SW 1271 (cell line): Measurements from ENCODE around the gene ZNF564.
"Not testable (repeated sequence)": the region's sequence is repeated elsewhere in the genome, so short reads cannot be mapped to it uniquely, and the experiment has no call there.

Experiments
- DNase-seq, 2 experiments: peaks; one replicate each; lab custom pipeline; 2025; lab: John Stamatoyannopoulos, UW

ZNF564 gene

DNA sequence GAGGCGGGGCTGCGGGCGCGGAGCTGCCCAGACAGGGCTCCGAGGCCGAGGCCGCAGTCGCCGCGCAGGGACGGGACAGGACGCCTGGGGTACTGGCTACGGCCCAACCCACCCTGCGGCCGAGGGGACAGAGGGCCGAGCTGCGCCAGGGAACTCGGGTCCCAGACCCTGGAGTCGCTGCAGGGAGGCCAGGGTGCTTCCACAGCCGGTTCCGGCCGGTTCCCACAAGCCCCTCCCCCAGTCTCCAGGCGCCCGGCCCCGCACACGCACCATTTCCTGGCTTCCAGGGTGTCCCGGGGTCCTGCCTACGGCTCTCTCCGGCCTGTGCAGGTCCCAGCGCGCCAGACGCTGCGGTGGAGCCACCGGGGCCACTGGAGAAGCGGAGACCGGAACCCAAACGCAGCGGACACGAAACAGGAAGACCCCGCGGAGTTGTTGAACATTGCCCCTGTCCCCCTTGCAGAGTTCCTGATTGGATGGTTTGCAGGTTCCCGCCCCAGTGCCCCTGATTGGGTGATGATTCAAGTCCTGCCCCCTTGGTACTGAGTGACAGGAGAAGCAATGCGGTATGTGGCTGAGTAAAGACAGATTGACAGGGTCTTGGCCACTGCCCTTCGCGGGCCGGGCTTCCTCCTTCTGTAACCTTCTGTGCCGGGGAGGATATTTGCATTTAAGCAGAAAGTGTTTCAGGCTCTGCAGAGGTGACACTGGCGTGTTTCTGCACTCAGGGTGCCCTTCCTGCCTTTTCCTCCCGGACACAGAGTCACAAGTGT, at the start of gene ZNF564:
TSS of gene ZNF564 (minus strand) at position 423 of the 773 bp plus-strand sequence. CDS start at position 273, 150 bp downstream.
- peak; percentile 96 to 99 for DNase-seq

- no peak for DNase-seq
These were observed 46.3 kb upstream of the ZNF564 start for GRCh38 chr19:12597594-12597993.

GRCh38 chr19:12596927-12597548, 45.8 kb upstream of the ZNF564 start:
- no peak for DNase-seq

DNA sequence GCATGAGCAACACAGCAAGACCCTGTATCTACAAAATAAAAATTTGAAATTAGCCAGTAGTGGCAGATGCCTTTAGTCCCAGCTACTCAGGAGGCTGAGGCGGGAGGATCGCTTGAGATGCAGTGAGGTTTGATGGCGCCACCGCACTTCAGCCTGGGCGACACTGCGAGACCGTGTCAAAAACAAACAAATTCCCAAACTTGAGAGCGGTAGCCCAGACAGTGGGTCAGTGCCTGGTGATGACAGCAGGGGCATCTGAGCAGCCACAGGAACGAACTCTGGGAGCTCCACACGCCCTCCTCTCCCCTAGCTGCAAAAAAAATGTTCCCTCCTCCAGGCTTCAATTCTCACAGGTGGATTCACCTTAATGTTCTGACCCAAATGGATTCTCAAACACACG, 45.2 kb upstream of the ZNF564 start:
- DNase-seq = no peak

DNA sequence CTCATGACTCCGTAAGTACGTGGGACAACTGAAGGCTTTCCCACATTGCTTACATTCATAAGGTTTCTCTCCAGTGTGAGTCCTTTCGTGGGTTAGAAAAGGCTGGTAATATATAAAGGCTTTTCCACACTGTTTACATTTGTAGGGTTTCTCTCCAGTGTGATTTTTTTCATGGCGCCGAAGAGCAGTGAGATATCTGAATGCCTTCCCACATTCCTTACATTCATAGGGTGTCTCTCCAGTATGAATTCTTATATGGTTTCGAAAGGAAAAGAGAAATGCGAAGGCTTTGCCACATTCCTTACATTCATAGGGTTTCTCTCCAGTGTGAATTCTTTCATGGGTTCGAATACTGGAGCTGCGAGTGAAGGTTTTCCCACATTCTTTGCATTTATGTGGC, 29.8 kb upstream of the ZNF564 start:
- DNase-seq = no peak

GRCh38 chr19:12580180-12580694, 29.0 kb upstream of the ZNF564 start:
- no peak for DNase-seq

- no peak for DNase-seq
These were observed 27.4 kb upstream of the ZNF564 start for GRCh38 chr19:12578641-12579040.

GRCh38 chr19:12574036-12574435, 22.8 kb upstream of the ZNF564 start:
- no peak for DNase-seq

- DNase-seq = no peak
These were observed 16.7 kb upstream of the ZNF564 start for GRCh38 chr19:12567951-12568350.

GRCh38 chr19:12566380-12566779, 15.1 kb upstream of the ZNF564 start:
- not testable (repeated sequence) for DNase-seq

GRCh38 chr19:12564016-12564664, 12.9 kb upstream of the ZNF564 start:
- DNase-seq = peak; percentile 40 to 80

DNA sequence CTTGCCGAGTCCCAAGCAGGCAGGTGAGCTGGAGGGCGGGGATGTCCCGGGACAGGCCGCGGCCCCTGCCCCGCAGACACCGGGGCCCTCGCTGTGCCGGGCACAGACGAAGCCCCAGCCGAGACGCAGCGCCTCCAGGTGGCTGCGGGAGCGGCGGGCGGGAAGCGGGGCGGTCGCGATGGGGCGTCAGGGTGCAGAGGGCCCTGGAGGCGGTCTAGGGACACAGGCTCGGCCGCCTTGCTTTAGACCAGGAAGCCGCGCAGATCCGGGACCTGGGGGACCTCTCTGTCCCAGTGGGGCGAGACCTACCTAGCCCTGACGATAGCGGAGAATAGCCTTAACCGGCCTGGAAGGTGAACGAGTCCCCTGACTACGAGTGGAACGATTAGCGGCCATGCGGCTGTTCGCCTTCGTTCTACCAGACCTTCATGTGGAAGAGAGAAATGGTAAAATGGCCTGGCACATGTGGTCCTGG, 4.2 kb upstream of the ZNF564 start:
- DNase-seq = no peak

GRCh38 chr19:12546903-12547302, 4.4 kb downstream of the ZNF564 start:
- no peak for DNase-seq

- no peak for DNase-seq
These were observed 5.2 kb downstream of the ZNF564 start for GRCh38 chr19:12546068-12546467.

DNA sequence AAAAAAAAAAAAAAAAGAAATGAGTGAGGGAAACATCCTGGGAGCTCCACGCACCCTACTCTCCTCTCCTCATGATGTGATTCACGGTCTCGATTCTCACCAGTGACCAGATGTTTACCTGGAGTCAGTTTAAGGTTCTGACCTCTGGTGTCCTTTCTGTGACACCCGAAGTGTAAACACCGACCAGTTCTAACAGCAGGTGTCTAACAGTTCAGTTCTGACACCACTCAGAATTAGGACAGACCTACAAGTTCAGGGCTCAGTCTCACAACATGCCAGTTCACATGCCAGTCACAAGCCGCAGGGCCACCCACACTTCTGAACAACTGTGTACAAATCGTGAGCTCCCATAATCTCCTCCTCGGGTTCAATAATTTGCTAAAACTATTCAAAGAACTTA, 6.0 kb downstream of the ZNF564 start:
- no peak for DNase-seq

GRCh38 chr19:12544401-12544876, 6.8 kb downstream of the ZNF564 start:
- DNase-seq = no peak

GRCh38 chr19:12543855-12544254, 7.4 kb downstream of the ZNF564 start:
- no peak for DNase-seq

GRCh38 chr19:12527034-12527836, 24.0 kb downstream of the ZNF564 start:
- no peak for DNase-seq

GRCh38 chr19:12526542-12526941, 24.7 kb downstream of the ZNF564 start:
- DNase-seq = no peak

DNA sequence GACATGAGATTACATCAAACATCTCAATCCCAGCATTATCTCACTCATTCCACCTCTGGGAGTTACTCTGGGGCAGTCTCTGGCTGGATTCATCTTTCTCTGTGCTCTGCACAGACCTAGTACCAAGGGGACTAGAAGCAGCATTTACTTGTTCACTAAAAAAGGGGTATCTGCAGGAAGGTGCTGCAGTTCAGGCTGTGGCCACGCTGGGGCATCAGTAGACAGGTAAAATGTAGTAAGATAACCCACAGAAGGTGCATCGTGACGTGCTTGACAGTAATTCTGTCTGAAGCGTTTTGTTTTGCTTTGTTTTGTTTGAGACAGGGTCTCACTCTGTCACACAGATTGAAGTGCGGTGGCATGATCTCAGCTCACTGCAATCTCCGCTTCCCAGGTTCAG, 29.3 kb downstream of the ZNF564 start:
- no peak for DNase-seq

DNA sequence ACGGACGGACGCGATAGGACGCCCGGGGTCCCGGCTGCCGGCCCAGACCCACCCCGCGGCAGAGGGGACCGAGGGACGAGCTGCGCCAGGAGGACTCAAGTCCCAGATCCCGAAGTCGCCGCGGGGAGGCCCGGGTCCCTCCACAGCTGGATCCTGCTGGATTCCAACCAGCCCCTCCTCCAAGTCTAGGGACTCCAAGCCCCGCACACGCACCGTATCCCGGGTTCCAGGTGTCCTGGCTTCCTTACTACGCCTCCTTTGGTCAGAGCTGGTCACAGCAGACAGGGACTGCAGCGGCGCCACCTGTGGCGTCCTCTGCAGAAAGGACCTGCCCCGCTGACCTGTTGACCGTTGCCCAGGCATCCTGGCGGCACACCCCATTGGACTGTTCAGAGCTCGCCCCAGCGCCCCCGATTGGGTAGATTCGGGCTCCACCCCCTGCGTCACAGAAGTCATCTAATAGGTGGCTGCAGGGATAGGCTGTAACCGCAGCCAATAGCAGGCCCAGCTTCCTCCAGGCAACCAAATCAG, 37.7 kb downstream of the ZNF564 start:
- no peak for DNase-seq
